HCT116 (cell line): ENCODE results near the gene TXLNG. TPM values are rescaled to one million over a fixed set of nuclear protein-coding genes. Genes with fewer than 3 reads are reported as not detected.
"Not testable (repeated sequence)": the region's sequence is repeated elsewhere in the genome, so short reads cannot be mapped to it uniquely, and the experiment has no call there.

ENCODE experiments used
- ATAC-seq: fragments of 200-7000 bp; cut with Tn5 transposase; 2 replicates; pipeline ENCODE4 v1.9.1; 2020; ENCODE audit warnings: mild to moderate bottlenecking, moderate library complexity
- BruUV-seq: library from RNA; stranded (reverse); fragments of 400-500 nt; replicated peaks from 2 replicates; lab custom pipeline; 2021; lab: Mats Ljungman, UMichigan
- CTCF ChIA-PET: fragments of 300-600 bp; sonication (Branson Sonifier 250); formaldehyde crosslinking; loops from one replicate; lab custom pipeline; 2021; ENCODE audit warnings: antibody characterized with exemption; lab: Charles Lee
- POLR2A ChIA-PET: fragments of 300-600, 350-600 bp; sonication (Branson Sonifier 250); formaldehyde crosslinking; loops from one replicate; lab custom pipeline; 2021; ENCODE audit warnings: antibody characterized with exemption; lab: Charles Lee
- RAD21 ChIA-PET, 2 experiments: fragments of 300-600 bp; sonication (Branson Sonifier 250); formaldehyde crosslinking; loops; one replicate each; lab custom pipeline; 2023; ENCODE audit warnings: low total read pairs in 2 of 2; ENCODE audit not compliant: uncharacterized antibody in 2 of 2, unreplicated experiment in 2 of 2, low non-redundant PET in 1 of 2; lab: Charles Lee
- DNase-seq: peaks from one replicate; pipeline ENCODE4 v3.0.0-alpha.2; 2010; ENCODE audit warnings: low read depth, low spot score
- H2AFZ ChIP-seq: fragments of 200-600 bp; shearing (Covaris generic), sonication (generic); 2 replicates; pipeline ENCODE4 v1.6.1; 2017; ENCODE audit warnings: low read depth, mixed run types, mixed read lengths, antibody characterized with exemption, low read length; ENCODE audit not compliant: poor library complexity, severe bottlenecking
- H3K27ac ChIP-seq: 2 replicates; pipeline ENCODE4 v1.5.1; 2012; ENCODE audit warnings: low read depth, low read length
- H3K27me3 ChIP-seq: fragments of 200-600 bp; sonication (generic); 2 replicates; pipeline ENCODE4 v1.6.1; 2016; ENCODE audit warnings: mixed run types, low read length, mixed read lengths; ENCODE audit not compliant: insufficient read depth
- H3K36me3 ChIP-seq, 2 experiments: fragments of 200-500 bp in 1 of 2; fragments of 200-600 bp in 1 of 2; sonication (Bioruptor generic) in 1 of 2; sonication (generic) in 1 of 2; 2 replicates each; pipeline versions ENCODE4 v1.5.1 to v1.6.1; 2014 to 2016; ENCODE audit warnings: low read length in 2 of 2, inconsistent platforms in 1 of 2, mixed read lengths in 1 of 2, mixed run types in 1 of 2; ENCODE audit not compliant: insufficient read depth in 2 of 2, control insufficient read depth in 1 of 2
- H3K4me1 ChIP-seq, 2 experiments: fragments of 200-600 bp in 1 of 2; sonication (generic) in 1 of 2; 2 replicates each; pipeline versions ENCODE4 v1.5.1 to v1.6.1; 2012 to 2017; ENCODE audit warnings: low read length in 2 of 2, inconsistent platforms in 1 of 2, mild to moderate bottlenecking in 1 of 2, mixed read lengths in 1 of 2, mixed run types in 1 of 2, moderate library complexity in 1 of 2; ENCODE audit not compliant: insufficient read depth in 2 of 2, control insufficient read depth in 1 of 2
- H3K4me2 ChIP-seq: fragments of 200-600 bp; sonication (generic); 2 replicates; pipeline ENCODE4 v1.6.1; 2017; ENCODE audit warnings: mixed run types, low read length, mixed read lengths
- H3K4me3 ChIP-seq, 2 experiments: fragments of 200-600 bp in 1 of 2; sonication (generic) in 1 of 2; replicated peaks in 1 of 2; 2 replicates each; pipeline ENCODE4 v1.5.1; 2011 to 2016; ENCODE audit warnings: low read length in 2 of 2, control low read depth in 1 of 2, low read depth in 1 of 2, mild to moderate bottlenecking in 1 of 2, mixed read lengths in 1 of 2, mixed run types in 1 of 2
- H3K79me2 ChIP-seq: fragments of 200-600 bp; sonication (generic); 2 replicates; pipeline ENCODE4 v1.6.1; 2017; ENCODE audit warnings: mild to moderate bottlenecking, mixed run types, low read length, moderate library complexity, mixed read lengths; ENCODE audit not compliant: insufficient read depth
- H3K9ac ChIP-seq: fragments of 200-600 bp; sonication (generic); 2 replicates; pipeline ENCODE4 v1.6.1; 2016; ENCODE audit warnings: low read length, mixed read lengths
- H3K9me2 ChIP-seq: fragments of 200-600 bp; sonication (generic), shearing (Covaris generic); 2 replicates; pipeline ENCODE4 v1.6.1; 2017; ENCODE audit warnings: mixed run types, mild to moderate bottlenecking, moderate library complexity; ENCODE audit not compliant: insufficient read depth
- H3K9me3 ChIP-seq, 2 experiments: fragments of 200-500 bp in 1 of 2; fragments of 200-600 bp in 1 of 2; sonication (Bioruptor generic) in 1 of 2; sonication (generic) in 1 of 2; 2 replicates each; pipeline ENCODE4 v1.6.1; 2014 to 2017; ENCODE audit warnings: low read length in 2 of 2, mixed read lengths in 2 of 2, inconsistent platforms in 1 of 2, low read depth in 1 of 2, mild to moderate bottlenecking in 1 of 2, mixed run types in 1 of 2, moderate library complexity in 1 of 2; ENCODE audit not compliant: control insufficient read depth in 1 of 2, insufficient read depth in 1 of 2
- H4K20me1 ChIP-seq: fragments of 200-600 bp; sonication (generic), shearing (Covaris generic); 2 replicates; pipeline ENCODE4 v1.6.1; 2017; ENCODE audit warnings: mixed run types, mild to moderate bottlenecking, moderate library complexity; ENCODE audit not compliant: insufficient read depth
- ATF3 ChIP-seq: IDR thresholded peaks from 2 replicates; pipeline ENCODE4 v1.6.1; 2012
- CBX3 ChIP-seq: IDR thresholded peaks from 2 replicates; pipeline ENCODE4 v1.6.1; 2012; ENCODE audit warnings: low read depth
- EGR1 ChIP-seq: IDR thresholded peaks from 2 replicates; pipeline ENCODE4 v1.6.1; 2012; ENCODE audit warnings: low read depth
- ELF1 ChIP-seq: IDR thresholded peaks from 2 replicates; pipeline ENCODE4 v1.6.1; 2012; ENCODE audit warnings: low read depth, borderline replicate concordance
- EZH2 ChIP-seq: fragments of 200-600 bp; sonication (generic); IDR thresholded peaks from 2 replicates; pipeline ENCODE4 v1.6.1; 2017; ENCODE audit warnings: antibody characterized with exemption, mixed run types
- RAD21 ChIP-seq: IDR thresholded peaks from 2 replicates; pipeline ENCODE4 v1.6.1; 2012; ENCODE audit warnings: low read depth, mild to moderate bottlenecking
- REST ChIP-seq: IDR thresholded peaks from 2 replicates; pipeline ENCODE4 v1.6.1; 2012; ENCODE audit warnings: low read depth
- SIN3A ChIP-seq: IDR thresholded peaks from 2 replicates; pipeline ENCODE4 v1.6.1; 2012; ENCODE audit warnings: low read depth
- SP1 ChIP-seq: IDR thresholded peaks from 2 replicates; pipeline ENCODE4 v1.6.1; 2012; ENCODE audit warnings: low read depth
- SRF ChIP-seq: IDR thresholded peaks from 2 replicates; pipeline ENCODE4 v1.6.1; 2012; ENCODE audit warnings: low read depth
- ZFX ChIP-seq: fragments of 450-650 bp; IDR thresholded peaks from 2 replicates; pipeline ENCODE4 v1.6.1; 2017
- ZNF274 ChIP-seq: fragments of 200-500 bp; sonication (Bioruptor generic); IDR thresholded peaks from 2 replicates; pipeline ENCODE4 v1.6.1; 2014; ENCODE audit warnings: mild to moderate bottlenecking, low read depth, low read length, inconsistent platforms
- intact Hi-C: fragments of 100-400 bp; cut with micrococcal nuclease; formaldehyde crosslinking; loops from 2 replicates; pipeline ENCODE4 v1.10.0; 2022
- total RNA-seq: library from RNA; stranded (reverse); gene quantifications from one replicate; pipeline ENCODE4 v1.2.1, GENCODE V29; 2021; ENCODE audit not compliant: unreplicated experiment

Gene TXLNG
- total RNA-seq, 1 experiment from 2014 or later: 22.9 TPM

- intact Hi-C loops: no loop called here
- Histone ChIP-seq H3K79me2 (peaks cover 18% of the 10 kb centered on the region), H3K9me3 (no peaks in the 10 kb centered on the region), H3K36me3 (no peaks in the 10 kb centered on the region), H3K4me2 (no peak overlapping the region), H3K4me1 (peaks cover 8 to 14% of the 10 kb centered on the region in 2 experiments; a peak in 3 of 4 replicates), H4K20me1 (no peaks in the 10 kb centered on the region), H3K9ac (no peak overlapping the region), H3K4me3 (no peak overlapping the region), H3K27ac (no peak overlapping the region), H3K27me3 (no peaks in the 10 kb centered on the region), H2AFZ (no peak overlapping the region), H3K9me2 (no peaks in the 10 kb centered on the region)
- ChIA-PET RAD21 (no interaction called here), CTCF (no interaction called here), POLR2A (interaction anchor here (5.9 kb wide), 1 partner anchor 11 kb away, joined by 41 read pairs; no protein-coding TSS in a partner anchor)
- TF ChIP-seq CBX3 (no peak), ELF1 (no peak), EZH2 (no peak), REST (no peak), SP1 (no peak), SRF (no peak), ZFX (no peak), ATF3 (no peak), ZNF274 (no peak), EGR1 (no peak), SIN3A (no peak), RAD21 (no peak)
- DNase-seq (no peak), ATAC-seq (no peak)
- no TSS peak for BruUV-seq
These were observed 2.8 kb upstream of the TXLNG start for GRCh38 chrX:16783452-16783851.

- POLR2A ChIA-PET: interaction anchor here (5.9 kb wide), 1 partner anchor 12 kb away, joined by 41 read pairs; no protein-coding TSS in a partner anchor
These were observed 1.8 kb upstream of the TXLNG start for GRCh38 chrX:16784440-16784839.

More at GRCh38 chrX:16784440-16784839, 1.8 kb upstream of the TXLNG start:
- intact Hi-C loops, DNase-seq, H3K4me3 ChIP-seq, H3K9ac ChIP-seq, H3K9me2 ChIP-seq, CTCF ChIA-PET, H3K27ac ChIP-seq, RAD21 ChIA-PET, BruUV-seq, H3K36me3 ChIP-seq, H4K20me1 ChIP-seq, H2AFZ ChIP-seq, H3K9me3 ChIP-seq, H3K27me3 ChIP-seq, ATAC-seq: not testable (repeated sequence)
- peaks cover 8 to 14% of the 10 kb centered on the region in 2 experiments; a peak in 3 of 4 replicates for H3K4me1 ChIP-seq
- H3K79me2 ChIP-seq: peaks cover 28% of the 10 kb centered on the region
- H3K4me2 ChIP-seq: peak overlapping the region; percentile 82
